Measurements from ENCODE around the gene GALNT6.

GALNT6 gene

DNA sequence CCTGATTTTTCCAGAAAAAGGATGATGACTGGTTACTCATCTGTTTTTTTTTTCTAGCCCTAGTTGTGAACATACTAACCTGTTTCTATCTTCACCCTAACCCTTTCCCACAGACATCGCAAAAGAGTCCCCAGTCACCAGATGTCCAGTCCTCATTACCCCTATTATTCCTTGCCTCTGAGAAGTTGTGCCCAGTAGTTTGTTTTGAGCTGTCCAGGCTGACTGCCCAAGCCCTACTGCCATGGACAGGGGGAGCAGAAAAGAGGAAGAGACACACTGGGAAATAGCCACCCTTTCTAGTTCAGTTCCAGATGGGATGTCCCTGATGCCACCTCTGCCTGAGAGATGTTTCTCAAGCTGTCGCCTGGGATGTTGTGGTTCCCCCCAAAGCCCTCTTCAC is 30.9 kb downstream of the GALNT6 start:
- TF ChIP-seq, protein P1, sequence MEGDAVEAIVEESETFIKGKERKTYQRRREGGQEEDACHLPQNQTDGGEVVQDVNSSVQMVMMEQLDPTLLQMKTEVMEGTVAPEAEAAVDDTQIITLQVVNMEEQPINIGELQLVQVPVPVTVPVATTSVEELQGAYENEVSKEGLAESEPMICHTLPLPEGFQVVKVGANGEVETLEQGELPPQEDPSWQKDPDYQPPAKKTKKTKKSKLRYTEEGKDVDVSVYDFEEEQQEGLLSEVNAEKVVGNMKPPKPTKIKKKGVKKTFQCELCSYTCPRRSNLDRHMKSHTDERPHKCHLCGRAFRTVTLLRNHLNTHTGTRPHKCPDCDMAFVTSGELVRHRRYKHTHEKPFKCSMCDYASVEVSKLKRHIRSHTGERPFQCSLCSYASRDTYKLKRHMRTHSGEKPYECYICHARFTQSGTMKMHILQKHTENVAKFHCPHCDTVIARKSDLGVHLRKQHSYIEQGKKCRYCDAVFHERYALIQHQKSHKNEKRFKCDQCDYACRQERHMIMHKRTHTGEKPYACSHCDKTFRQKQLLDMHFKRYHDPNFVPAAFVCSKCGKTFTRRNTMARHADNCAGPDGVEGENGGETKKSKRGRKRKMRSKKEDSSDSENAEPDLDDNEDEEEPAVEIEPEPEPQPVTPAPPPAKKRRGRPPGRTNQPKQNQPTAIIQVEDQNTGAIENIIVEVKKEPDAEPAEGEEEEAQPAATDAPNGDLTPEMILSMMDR (IDR thresholded peaks at IDR 0.05; ENCODE audit: borderline replicate concordance, insufficient read depth, low read depth, low read length): no peak
- H3K4me3 ChIP-seq (ENCODE audit: low read depth, low read length): no peak overlapping the region

DNA sequence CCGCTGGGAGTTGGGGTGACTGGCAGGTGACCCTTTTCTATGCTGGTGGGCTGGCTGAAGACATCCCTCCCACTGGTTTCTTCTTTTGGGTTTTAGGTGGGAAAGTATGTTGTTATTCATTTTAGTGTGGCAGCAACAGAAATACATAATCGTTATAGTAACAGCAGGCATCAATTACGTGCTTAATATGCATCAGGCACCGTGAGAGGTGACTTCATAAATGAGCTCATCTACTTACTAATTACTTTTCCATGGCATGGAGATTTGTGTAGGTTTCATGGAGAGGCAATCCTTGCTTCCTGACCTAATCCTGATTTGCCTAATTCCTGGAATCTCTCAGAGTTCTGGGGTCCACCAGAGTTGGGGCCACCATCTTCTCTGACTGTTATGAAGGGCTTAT is 31.4 kb downstream of the GALNT6 start:
- TF ChIP-seq, protein P1 (IDR thresholded peaks at IDR 0.05; ENCODE audit: borderline replicate concordance, insufficient read depth, low read depth, low read length): no peak
- no peak overlapping the region for H3K4me3 ChIP-seq (ENCODE audit: low read depth, low read length)

DNA sequence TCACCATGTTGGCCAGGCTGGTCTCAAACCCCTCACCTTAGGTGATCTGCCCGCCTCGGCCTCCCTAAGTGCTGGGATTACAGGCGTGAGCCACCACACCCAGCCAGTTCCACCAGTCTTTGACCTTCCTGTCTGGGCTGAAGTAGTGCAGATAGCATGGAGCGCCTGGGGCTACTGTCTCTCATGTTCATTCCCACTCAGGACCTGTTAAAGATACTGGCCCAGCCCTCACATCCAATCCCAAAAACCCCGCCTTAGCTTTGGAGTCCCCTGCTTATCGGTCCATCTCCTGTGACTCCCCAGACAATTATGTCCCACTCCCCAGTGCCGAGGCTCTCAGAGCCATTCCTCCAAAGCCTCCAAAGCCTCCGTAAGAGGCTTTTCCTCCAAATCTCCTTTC is 32.7 kb downstream of the GALNT6 start:
- no peak overlapping the region for H3K4me3 ChIP-seq (ENCODE audit: low read depth, low read length)
- TF ChIP-seq, protein P1 (IDR thresholded peaks at IDR 0.05; ENCODE audit: borderline replicate concordance, insufficient read depth, low read depth, low read length): no peak

DNA sequence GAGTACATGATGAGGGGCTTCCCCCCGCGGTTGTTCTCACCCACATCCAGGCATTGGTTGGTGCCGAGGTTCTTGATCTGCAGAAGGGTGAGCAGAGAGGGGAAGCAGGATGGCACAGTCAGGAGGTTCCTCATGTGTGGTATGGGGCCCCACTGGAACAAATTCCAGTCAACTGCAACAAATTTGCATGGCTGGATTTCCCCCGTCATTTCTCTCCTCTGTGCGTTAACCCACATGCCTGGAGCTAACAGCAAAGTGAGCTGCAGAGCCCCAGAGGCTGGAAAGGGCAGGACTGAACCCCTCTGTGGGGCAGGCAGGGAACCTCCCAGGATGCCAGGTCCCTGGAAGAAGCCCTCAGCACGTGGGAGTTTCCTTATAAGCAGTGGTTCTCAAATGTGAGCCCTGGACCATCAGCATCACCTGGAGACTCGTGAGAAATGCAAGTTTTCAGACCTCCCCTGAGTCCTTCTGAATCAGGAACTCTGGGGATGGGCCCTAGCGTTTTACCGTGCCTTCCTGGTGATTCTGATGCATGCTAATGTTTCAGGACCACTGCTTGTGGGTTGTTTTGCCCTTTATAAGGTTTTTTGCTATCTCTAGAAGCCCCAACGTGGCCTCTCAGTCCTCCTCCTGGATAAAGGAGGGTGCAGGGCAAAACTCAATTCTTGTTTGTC is 33.7 kb downstream of the GALNT6 start:
- no peak overlapping the region for H3K4me3 ChIP-seq (ENCODE audit: low read depth, low read length)
- TF ChIP-seq, protein P1 (IDR thresholded peaks at IDR 0.05; ENCODE audit: borderline replicate concordance, insufficient read depth, low read depth, low read length): no peak

DNA sequence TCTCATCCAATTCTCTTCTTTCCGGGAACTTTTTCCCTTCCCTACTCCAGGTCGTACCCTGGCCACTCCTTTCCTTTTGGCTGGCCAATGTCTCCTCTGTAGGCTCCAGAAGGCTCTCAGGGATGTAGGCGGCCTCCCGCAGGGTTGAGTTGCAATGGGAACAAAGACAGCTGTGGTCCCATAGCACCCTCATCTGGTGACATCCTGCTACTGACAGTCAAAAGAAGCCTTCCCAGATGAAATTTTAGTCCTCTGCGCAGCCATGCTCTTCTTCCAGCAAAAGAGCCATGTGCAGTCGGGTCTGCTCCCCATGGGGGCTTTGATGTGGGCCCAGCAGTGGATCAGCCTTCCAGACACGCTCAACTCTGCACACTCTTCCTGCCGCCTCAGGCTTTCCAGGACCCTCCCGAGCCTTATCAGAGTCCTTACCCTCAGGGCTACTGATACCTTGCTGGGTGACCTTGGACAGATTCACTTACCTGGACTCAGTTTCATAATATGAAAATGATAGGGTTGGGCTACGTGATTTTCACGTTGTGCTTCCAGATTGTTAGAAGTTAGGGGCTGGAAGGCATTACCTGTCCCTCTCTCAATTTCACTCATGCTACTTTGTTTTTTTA is 39.2 kb downstream of the GALNT6 start:
- H3K4me3 ChIP-seq (ENCODE audit: low read depth, low read length): no peak overlapping the region
- TF ChIP-seq, protein P1 (IDR thresholded peaks at IDR 0.05; ENCODE audit: borderline replicate concordance, insufficient read depth, low read depth, low read length): peak; percentile 67

DNA sequence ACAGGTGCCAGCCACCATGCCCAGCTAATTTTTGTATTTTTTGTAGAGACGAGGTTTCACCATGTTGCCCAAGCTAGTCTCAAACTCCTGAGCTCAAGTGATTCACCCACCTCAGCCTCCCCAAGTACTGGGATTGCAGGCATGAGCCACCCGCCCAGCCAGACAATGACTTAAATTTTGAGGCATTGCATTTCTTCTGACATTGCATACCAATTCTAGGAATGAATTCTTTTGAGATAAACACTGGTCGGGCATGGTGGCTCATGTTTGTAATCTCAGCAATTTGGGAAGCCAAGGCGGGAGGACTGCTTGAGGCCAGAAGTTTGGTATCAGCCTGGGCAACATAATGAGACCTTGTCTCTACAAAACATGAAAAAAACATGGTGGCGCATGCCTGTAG is 42.2 kb downstream of the GALNT6 start:
- TF ChIP-seq, protein P1 (IDR thresholded peaks at IDR 0.05; ENCODE audit: borderline replicate concordance, insufficient read depth, low read depth, low read length): no peak
- no peak overlapping the region for H3K4me3 ChIP-seq (ENCODE audit: low read depth, low read length)

DNA sequence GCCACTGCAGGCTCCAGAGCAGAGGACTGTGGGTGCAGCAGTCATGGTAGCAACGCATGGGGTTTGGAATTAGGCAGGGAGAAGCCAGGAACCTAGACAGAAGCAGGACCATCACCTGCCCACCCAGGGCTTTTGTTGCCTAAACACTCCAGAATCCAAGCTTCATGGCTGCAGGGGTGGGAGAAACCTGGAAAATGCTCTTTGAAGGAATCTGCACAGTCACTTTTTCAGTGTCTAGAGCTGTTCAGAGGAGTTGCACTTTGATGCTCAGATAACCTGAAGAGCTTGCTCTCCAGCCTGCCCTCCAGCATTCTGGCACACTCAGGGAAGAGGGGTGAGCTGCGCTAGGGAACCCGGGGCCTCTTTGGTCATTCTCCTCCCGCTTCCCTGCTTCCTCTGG is 43.1 kb downstream of the GALNT6 start:
- no peak overlapping the region for H3K4me3 ChIP-seq (ENCODE audit: low read depth, low read length)
- TF ChIP-seq, protein P1 (IDR thresholded peaks at IDR 0.05; ENCODE audit: borderline replicate concordance, insufficient read depth, low read depth, low read length): no peak
